Tibial artery (tissue), 4 donors: ENCODE results near the gene MRTFB.

Source experiments
- DNase-seq, 2 donors: peaks; one replicate each; pipeline ENCODE4 v3.0.0-alpha.2; 2019
- H3K27ac ChIP-seq, 2 donors: fragments of 200-600 bp; sonication (generic) in 1 of 2; 1 replicate in 1 of 2; 2 replicates in 1 of 2; pipeline ENCODE4 v1.5.1; 2018 to 2019; ENCODE audit warnings: mild to moderate bottlenecking in 1 of 2
- H3K27me3 ChIP-seq, 2 donors: fragments of 200-600 bp; sonication (generic) in 1 of 2; one replicate each; pipeline versions ENCODE4 v1.5.1 to v1.6.0; 2016 to 2019
- H3K36me3 ChIP-seq, 3 donors: fragments of 200-600 bp; sonication (generic) in 2 of 3; one replicate each; pipeline ENCODE4 v1.5.1; 2016 to 2019; ENCODE audit warnings: mild to moderate bottlenecking in 2 of 3
- H3K4me1 ChIP-seq, 4 donors: fragments of 200-600 bp; sonication (generic) in 2 of 4; 1 replicate in 3 of 4; 2 replicates in 1 of 4; pipeline ENCODE4 v1.5.1; 2016 to 2019
- H3K4me3 ChIP-seq, 2 donors: fragments of 200-600 bp; sonication (generic) in 1 of 2; 1 replicate in 1 of 2; 2 replicates in 1 of 2; pipeline ENCODE4 v1.5.1; 2018 to 2019; ENCODE audit warnings: mild to moderate bottlenecking in 2 of 2
- H3K9me3 ChIP-seq, 3 donors: fragments of 200-600 bp; sonication (generic) in 1 of 3; one replicate each; pipeline ENCODE4 v1.5.1; 2016 to 2019
- CTCF ChIP-seq, 2 experiments: fragments of 200-600 bp in 1 of 2; fragments of 450-650 bp in 1 of 2; IDR thresholded peaks; one replicate each; pipeline ENCODE4 v1.5.1; 2017 to 2019; ENCODE audit warnings: antibody characterized with exemption in 2 of 2, mild to moderate bottlenecking in 1 of 2, moderate library complexity in 1 of 2
- intact Hi-C: fragments of 100-400 bp; cut with DNase I; formaldehyde crosslinking; loops from one replicate; pipeline ENCODE4 v1.15.0; 2023; ENCODE audit warnings: low total_unique reads

Gene MRTFB

DNA sequence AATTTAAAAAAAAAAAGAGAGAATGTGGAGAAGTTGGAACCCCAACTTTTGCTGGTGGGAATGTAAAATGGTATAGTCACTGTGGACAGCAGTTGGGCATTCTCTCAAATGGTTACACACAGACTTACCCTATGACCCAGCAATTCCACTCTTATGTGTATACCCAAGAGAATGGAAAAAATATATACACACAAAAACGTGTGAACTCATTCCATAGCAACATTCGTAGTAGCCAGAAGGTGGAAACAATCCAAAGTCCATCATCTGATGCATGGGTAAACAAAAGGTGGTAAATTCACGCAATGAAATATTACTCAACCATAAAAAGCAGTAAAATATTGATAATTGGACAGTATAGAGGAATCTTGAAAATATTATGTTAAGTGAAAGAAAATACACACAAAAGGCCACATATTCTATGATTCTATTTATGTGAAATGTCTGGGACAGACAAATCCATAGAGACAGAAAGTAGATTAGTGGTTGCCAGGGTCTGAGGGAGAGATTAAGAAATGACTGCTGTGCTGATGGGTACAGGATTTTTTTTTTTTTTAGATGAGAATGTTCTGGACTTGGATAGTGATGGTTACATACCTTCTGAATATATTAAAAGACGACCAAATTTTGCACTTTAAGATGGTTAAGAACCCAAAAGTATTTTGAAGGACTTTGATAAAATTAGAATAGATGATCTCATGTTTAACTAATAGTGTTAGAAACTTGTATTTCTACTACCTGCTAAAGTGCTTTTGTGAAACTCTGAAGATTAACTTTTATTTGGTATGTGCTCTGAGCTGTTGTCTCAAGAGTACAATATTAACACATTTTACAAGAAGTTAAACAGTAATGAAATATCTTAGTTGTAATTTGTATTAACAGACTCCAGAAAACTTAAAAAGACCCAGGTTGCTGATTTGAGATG lies 60.9 kb downstream of the MRTFB start:
- H3K36me3 ChIP-seq: no peaks in the 10 kb centered on the region
- H3K4me3 ChIP-seq: no peak overlapping the region
- no peak overlapping the region for H3K27ac ChIP-seq
- intact Hi-C loops: no loop called here
- no peak for DNase-seq
- no peaks in the 10 kb centered on the region for H3K9me3 ChIP-seq
- peaks cover 0 to 33% (median 6%) of the 10 kb centered on the region in 4 donors for H3K4me1 ChIP-seq
- TF ChIP-seq CTCF (IDR thresholded peaks at IDR 0.05): no peak
- no peaks in the 10 kb centered on the region for H3K27me3 ChIP-seq

GRCh38 chr16:14132696-14133048 lies 61.6 kb downstream of the MRTFB start:
- H3K27me3 ChIP-seq: no peaks in the 10 kb centered on the region
- no peaks in the 10 kb centered on the region for H3K36me3 ChIP-seq
- TF ChIP-seq CTCF (IDR thresholded peaks at IDR 0.05): no peak
- H3K4me1 ChIP-seq: peaks cover 0 to 33% (median 6%) of the 10 kb centered on the region in 4 donors
- no peak overlapping the region for H3K27ac ChIP-seq
- no peaks in the 10 kb centered on the region for H3K9me3 ChIP-seq
- intact Hi-C loops: no loop called here
- DNase-seq: no peak
- H3K4me3 ChIP-seq: no peak overlapping the region

- H3K27ac ChIP-seq: no peak overlapping the region
- H3K4me3 ChIP-seq: no peak overlapping the region
- intact Hi-C loops: no loop called here
- no peaks in the 10 kb centered on the region for H3K27me3 ChIP-seq
- no peak for TF ChIP-seq CTCF (IDR thresholded peaks at IDR 0.05)
- no peak for DNase-seq
- peaks cover 0 to 29% (median 6%) of the 10 kb centered on the region in 4 donors for H3K4me1 ChIP-seq
- H3K36me3 ChIP-seq: no peaks in the 10 kb centered on the region
- H3K9me3 ChIP-seq: no peaks in the 10 kb centered on the region
Observed at GRCh38 chr16:14133907-14134306, 62.8 kb downstream of the MRTFB start.

GRCh38 chr16:14135704-14136103 lies 64.6 kb downstream of the MRTFB start:
- no peak for DNase-seq
- intact Hi-C loops: no loop called here
- H3K9me3 ChIP-seq: no peaks in the 10 kb centered on the region
- no peaks in the 10 kb centered on the region for H3K27me3 ChIP-seq
- H3K36me3 ChIP-seq: peaks cover 0 to 6% (median 3%) of the 10 kb centered on the region in 3 donors
- no peak overlapping the region for H3K4me3 ChIP-seq
- peaks cover 0 to 27% (median 6%) of the 10 kb centered on the region in 4 donors for H3K4me1 ChIP-seq
- TF ChIP-seq CTCF (IDR thresholded peaks at IDR 0.05): no peak
- no peak overlapping the region for H3K27ac ChIP-seq

DNA sequence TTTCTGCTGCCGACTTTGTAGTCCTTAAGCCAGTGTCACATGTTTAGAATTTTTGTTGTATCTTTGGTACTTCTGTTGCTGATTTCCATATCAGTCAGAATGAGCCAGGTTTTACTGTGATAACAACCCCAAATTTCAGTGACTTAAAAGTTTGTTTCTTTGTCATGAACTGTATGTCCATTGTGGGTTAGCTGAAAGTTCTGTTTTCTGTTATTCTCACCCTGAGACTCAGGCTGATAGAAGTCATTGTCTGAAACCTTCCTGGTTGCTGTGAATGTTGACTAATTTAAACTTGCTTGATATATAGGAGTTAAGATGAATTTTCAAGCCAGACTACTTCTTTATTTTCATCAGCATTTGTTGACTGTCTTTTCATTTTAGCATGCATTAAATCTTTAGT lies 68.8 kb downstream of the MRTFB start:
- no peaks in the 10 kb centered on the region for H3K9me3 ChIP-seq
- DNase-seq: no peak
- H3K4me1 ChIP-seq: no peaks in the 10 kb centered on the region
- peaks cover 0 to 6% (median 6%) of the 10 kb centered on the region in 3 donors for H3K36me3 ChIP-seq
- intact Hi-C loops: no loop called here
- TF ChIP-seq CTCF (IDR thresholded peaks at IDR 0.05): no peak
- H3K4me3 ChIP-seq: no peak overlapping the region
- no peaks in the 10 kb centered on the region for H3K27me3 ChIP-seq
- no peak overlapping the region for H3K27ac ChIP-seq
